NK-92 (cell line): Measurements from ENCODE around the gene COPB1.

ENCODE experiments used
- DNase-seq: peaks from one replicate; lab custom pipeline; 2025; ENCODE audit not compliant: unreplicated experiment; lab: John Stamatoyannopoulos, UW

Gene COPB1

GRCh38 chr11:14443638-14444037, 56.0 kb downstream of the COPB1 start:
- DNase-seq: no peak

GRCh38 chr11:14435717-14436512, 63.7 kb downstream of the COPB1 start:
- no peak for DNase-seq

GRCh38 chr11:14425621-14426020, 74.0 kb downstream of the COPB1 start:
- DNase-seq: no peak

- DNase-seq: no peak
Observed at GRCh38 chr11:14424096-14424495, 75.5 kb downstream of the COPB1 start.

GRCh38 chr11:14423633-14424032, 76.0 kb downstream of the COPB1 start:
- DNase-seq: no peak

GRCh38 chr11:14422814-14423182, 76.8 kb downstream of the COPB1 start:
- DNase-seq: no peak

GRCh38 chr11:14422052-14422813, 77.4 kb downstream of the COPB1 start:
- DNase-seq: no peak

- no peak for DNase-seq
Observed at GRCh38 chr11:14420223-14420622, 79.4 kb downstream of the COPB1 start.

- no peak for DNase-seq
Observed at GRCh38 chr11:14418801-14419417, 80.7 kb downstream of the COPB1 start.

- no peak for DNase-seq
Observed at GRCh38 chr11:14417617-14418374, 81.8 kb downstream of the COPB1 start.

GRCh38 chr11:14417186-14417585, 82.4 kb downstream of the COPB1 start:
- no peak for DNase-seq

- DNase-seq: peak; percentile 16
Observed at GRCh38 chr11:14414470-14415461, 84.8 kb downstream of the COPB1 start.

- no peak for DNase-seq
Observed at GRCh38 chr11:14413307-14414069, 86.1 kb downstream of the COPB1 start.

GRCh38 chr11:14411818-14412217, 87.8 kb downstream of the COPB1 start:
- DNase-seq: no peak

GRCh38 chr11:14409891-14410290, 89.7 kb downstream of the COPB1 start:
- DNase-seq: no peak

- DNase-seq: no peak
Observed at GRCh38 chr11:14408612-14409011, 91.0 kb downstream of the COPB1 start.
